GM10266 (cell line): ENCODE measurements around the gene ATOSB.

Experiments used
- DNase-seq: peaks from one replicate; pipeline ENCODE4 v3.0.0; 2012; ENCODE audit errors: extremely low spot score
- TF ChIP-seq, protein P1 (sequence below): IDR thresholded peaks from 2 replicates; pipeline ENCODE4 v1.5.1; 2012; ENCODE audit warnings: mild to moderate bottlenecking, low read depth; ENCODE audit not compliant: control insufficient read depth, insufficient read depth; ENCODE audit errors: missing control alignments

The ATOSB gene

DNA sequence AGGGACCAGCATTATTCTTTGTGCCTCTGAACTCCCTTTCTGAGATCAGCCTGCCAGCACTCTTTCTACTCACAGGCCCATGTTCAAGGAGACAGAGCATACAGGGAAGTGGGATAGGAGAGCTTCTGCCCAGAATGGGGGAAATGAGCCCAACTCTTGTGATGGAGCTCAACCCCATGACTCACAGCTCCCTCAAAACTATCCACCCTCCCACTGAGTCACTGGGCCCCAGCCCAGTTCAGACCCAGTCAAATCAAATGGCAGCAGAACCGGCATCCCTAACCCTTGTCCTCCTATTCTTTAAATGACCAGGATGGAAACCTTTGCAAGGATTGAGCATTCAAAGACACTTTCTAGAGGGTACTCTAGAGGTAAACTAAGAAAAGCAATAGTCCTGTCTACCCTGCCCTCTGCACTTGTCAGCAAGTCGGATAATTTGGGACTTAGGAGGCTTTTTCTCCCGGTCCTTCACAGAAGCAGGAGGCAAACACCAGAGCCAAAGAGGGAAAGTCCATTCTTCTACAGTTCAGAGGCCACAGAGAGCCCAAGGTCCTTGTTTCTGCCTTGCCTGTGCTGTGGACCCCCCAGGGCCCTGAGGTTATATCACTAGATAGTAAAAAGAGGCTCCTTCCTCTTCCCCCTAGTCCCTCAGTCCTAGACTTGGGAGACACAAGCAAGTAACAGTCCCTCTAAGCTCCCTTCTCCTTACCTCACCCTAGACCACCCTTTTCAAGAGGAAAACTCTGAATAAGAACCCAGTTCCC, 3.2 kb downstream of the ATOSB start:
- TF ChIP-seq, protein P1, sequence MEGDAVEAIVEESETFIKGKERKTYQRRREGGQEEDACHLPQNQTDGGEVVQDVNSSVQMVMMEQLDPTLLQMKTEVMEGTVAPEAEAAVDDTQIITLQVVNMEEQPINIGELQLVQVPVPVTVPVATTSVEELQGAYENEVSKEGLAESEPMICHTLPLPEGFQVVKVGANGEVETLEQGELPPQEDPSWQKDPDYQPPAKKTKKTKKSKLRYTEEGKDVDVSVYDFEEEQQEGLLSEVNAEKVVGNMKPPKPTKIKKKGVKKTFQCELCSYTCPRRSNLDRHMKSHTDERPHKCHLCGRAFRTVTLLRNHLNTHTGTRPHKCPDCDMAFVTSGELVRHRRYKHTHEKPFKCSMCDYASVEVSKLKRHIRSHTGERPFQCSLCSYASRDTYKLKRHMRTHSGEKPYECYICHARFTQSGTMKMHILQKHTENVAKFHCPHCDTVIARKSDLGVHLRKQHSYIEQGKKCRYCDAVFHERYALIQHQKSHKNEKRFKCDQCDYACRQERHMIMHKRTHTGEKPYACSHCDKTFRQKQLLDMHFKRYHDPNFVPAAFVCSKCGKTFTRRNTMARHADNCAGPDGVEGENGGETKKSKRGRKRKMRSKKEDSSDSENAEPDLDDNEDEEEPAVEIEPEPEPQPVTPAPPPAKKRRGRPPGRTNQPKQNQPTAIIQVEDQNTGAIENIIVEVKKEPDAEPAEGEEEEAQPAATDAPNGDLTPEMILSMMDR, result no peak
- DNase-seq, result no peak

- TF ChIP-seq, protein P1, result no peak
- peak; percentile 97 for DNase-seq
Measured at GRCh38 chr9:35111001-35111933, 4.4 kb downstream of the ATOSB start.

- TF ChIP-seq, protein P1, result no peak
- no peak for DNase-seq
Measured at GRCh38 chr9:35110327-35110761, 5.3 kb downstream of the ATOSB start.

DNA sequence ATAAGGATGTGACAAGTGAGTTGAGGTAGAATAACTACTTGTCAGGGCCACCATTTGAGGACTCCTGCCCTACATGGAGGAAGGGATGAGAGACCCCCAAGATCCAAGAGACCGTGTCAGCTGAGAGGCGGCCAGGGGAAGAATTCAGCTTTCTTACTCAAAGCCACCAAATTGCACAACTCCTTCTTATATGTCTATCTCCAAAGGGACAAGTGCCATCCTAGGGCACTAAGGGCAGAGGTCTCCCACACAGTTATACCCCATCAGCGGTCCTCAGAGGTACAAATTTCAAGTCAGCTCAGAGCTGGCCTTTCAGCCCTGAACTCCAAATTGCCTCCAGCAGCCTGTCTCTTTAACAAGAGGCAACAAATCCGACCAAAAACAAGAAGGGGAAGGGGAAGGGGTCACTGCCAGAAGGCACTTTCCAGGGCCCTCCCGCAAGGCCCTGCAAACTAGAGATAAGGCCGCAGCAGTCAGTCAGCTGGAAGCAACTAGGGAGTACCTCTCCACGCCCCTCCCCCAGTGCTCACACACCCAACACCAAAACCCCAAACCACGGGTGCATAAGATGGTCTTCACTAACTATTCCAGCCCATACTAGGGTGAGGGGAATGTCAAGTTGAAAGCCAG, 6.6 kb downstream of the ATOSB start:
- TF ChIP-seq, protein P1, result no peak
- no peak for DNase-seq

- TF ChIP-seq, protein P1, result no peak
- peak; percentile 8 for DNase-seq
Measured at GRCh38 chr9:35108461-35108860, 7.2 kb downstream of the ATOSB start.

- TF ChIP-seq, protein P1, result no peak
- DNase-seq, result peak; percentile 2
Measured at GRCh38 chr9:35107297-35108290, 8.1 kb downstream of the ATOSB start.
